GM20000 (cell line): ENCODE results near the gene ZNF462.

Experiments
- DNase-seq: peaks from one replicate; pipeline ENCODE4 v3.0.0; 2012; ENCODE audit warnings: low spot score
- TF ChIP-seq, protein P1 (sequence below): IDR thresholded peaks from 2 replicates; pipeline ENCODE4 v1.5.1; 2012; ENCODE audit warnings: mild to moderate bottlenecking, control low read depth; ENCODE audit errors: extremely low read depth, missing control alignments

Gene ZNF462

DNA sequence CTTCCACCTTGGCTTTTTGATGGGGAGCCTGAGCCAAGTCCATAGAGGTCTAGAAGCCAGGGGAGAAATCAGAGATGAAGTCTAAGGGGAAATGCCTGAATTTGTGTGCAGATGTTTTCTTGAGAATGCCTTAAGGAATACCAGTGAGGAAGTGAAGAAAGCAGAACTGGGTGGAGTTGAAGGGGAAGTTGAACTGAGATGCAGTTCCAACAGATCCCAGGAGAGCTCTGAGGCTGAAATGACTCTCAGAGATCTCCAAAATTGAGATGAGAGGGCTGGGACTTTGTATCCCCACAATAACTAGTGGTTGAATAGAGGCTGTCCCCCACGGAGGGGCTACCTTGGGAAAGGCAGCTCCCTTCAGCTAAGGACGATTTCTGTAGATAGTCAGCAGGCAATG, 197.1 kb downstream of the ZNF462 start:
- TF ChIP-seq, protein P1, sequence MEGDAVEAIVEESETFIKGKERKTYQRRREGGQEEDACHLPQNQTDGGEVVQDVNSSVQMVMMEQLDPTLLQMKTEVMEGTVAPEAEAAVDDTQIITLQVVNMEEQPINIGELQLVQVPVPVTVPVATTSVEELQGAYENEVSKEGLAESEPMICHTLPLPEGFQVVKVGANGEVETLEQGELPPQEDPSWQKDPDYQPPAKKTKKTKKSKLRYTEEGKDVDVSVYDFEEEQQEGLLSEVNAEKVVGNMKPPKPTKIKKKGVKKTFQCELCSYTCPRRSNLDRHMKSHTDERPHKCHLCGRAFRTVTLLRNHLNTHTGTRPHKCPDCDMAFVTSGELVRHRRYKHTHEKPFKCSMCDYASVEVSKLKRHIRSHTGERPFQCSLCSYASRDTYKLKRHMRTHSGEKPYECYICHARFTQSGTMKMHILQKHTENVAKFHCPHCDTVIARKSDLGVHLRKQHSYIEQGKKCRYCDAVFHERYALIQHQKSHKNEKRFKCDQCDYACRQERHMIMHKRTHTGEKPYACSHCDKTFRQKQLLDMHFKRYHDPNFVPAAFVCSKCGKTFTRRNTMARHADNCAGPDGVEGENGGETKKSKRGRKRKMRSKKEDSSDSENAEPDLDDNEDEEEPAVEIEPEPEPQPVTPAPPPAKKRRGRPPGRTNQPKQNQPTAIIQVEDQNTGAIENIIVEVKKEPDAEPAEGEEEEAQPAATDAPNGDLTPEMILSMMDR: no peak
- no peak for DNase-seq
